ENCODE results near the gene FOXO1. TPM values are rescaled to one million over a fixed set of nuclear protein-coding genes. Genes with fewer than 3 reads are reported as not detected.
A peak's percentile ranks its signal among the peaks of the same experiment; 100 is the strongest.

The FOXO1 gene
- total RNA-seq, 1 donor from 2014 or later = 8.9 TPM

- Mint-ChIP-seq H3K27me3 (ENCODE audit: low read depth) (no peaks in the 10 kb centered on the region), H3K36me3 (ENCODE audit: low read depth) (no peaks in the 10 kb centered on the region), H3K4me3 (no peak overlapping the region), H3K9me3 (no peaks in the 10 kb centered on the region), H3K27ac (ENCODE audit: unreplicated experiment) (no peak overlapping the region), H3K4me1 (peaks cover 17% of the 10 kb centered on the region)
- no peak for TF ChIP-seq CTCF (conservative IDR thresholded peaks at IDR 0.05)
- DNase-seq (ENCODE audit: low read depth, low spot score) = no peak
These were observed 120.4 kb downstream of the FOXO1 start for GRCh38 chr13:40546047-40546446.

- no peaks in the 10 kb centered on the region for H3K9me3 Mint-ChIP-seq
- no peaks in the 10 kb centered on the region for H3K27me3 Mint-ChIP-seq (ENCODE audit: low read depth)
- no peak for TF ChIP-seq CTCF (conservative IDR thresholded peaks at IDR 0.05)
- H3K27ac Mint-ChIP-seq (ENCODE audit: unreplicated experiment) = no peak overlapping the region
- no peaks in the 10 kb centered on the region for H3K36me3 Mint-ChIP-seq (ENCODE audit: low read depth)
- peaks cover 15% of the 10 kb centered on the region for H3K4me1 Mint-ChIP-seq
- no peak for DNase-seq (ENCODE audit: low read depth, low spot score)
- H3K4me3 Mint-ChIP-seq = no peak overlapping the region
These were observed 126.0 kb downstream of the FOXO1 start for GRCh38 chr13:40540328-40541044.

- no peak for DNase-seq (ENCODE audit: low read depth, low spot score)
- peaks cover 15% of the 10 kb centered on the region for H3K4me1 Mint-ChIP-seq
- H3K4me3 Mint-ChIP-seq = no peak overlapping the region
- H3K27ac Mint-ChIP-seq (ENCODE audit: unreplicated experiment) = no peak overlapping the region
- no peak for TF ChIP-seq CTCF (conservative IDR thresholded peaks at IDR 0.05)
- H3K27me3 Mint-ChIP-seq (ENCODE audit: low read depth) = no peaks in the 10 kb centered on the region
- no peaks in the 10 kb centered on the region for H3K9me3 Mint-ChIP-seq
- H3K36me3 Mint-ChIP-seq (ENCODE audit: low read depth) = no peaks in the 10 kb centered on the region
These were observed 126.7 kb downstream of the FOXO1 start for GRCh38 chr13:40539576-40540327.

GRCh38 chr13:40537146-40537895 lies 129.1 kb downstream of the FOXO1 start:
- peaks cover 15% of the 10 kb centered on the region for H3K4me1 Mint-ChIP-seq
- TF ChIP-seq CTCF (conservative IDR thresholded peaks at IDR 0.05) = no peak
- H3K4me3 Mint-ChIP-seq = no peak overlapping the region
- no peaks in the 10 kb centered on the region for H3K27me3 Mint-ChIP-seq (ENCODE audit: low read depth)
- H3K36me3 Mint-ChIP-seq (ENCODE audit: low read depth) = no peaks in the 10 kb centered on the region
- H3K27ac Mint-ChIP-seq (ENCODE audit: unreplicated experiment) = peak overlapping the region; percentile 71
- DNase-seq (ENCODE audit: low read depth, low spot score) = no peak
- H3K9me3 Mint-ChIP-seq = no peaks in the 10 kb centered on the region

GRCh38 chr13:40536443-40537113 lies 129.9 kb downstream of the FOXO1 start:
- H3K36me3 Mint-ChIP-seq (ENCODE audit: low read depth) = no peaks in the 10 kb centered on the region
- H3K27ac Mint-ChIP-seq (ENCODE audit: unreplicated experiment) = no peak overlapping the region
- H3K4me3 Mint-ChIP-seq = no peak overlapping the region
- peaks cover under 1% of the 10 kb centered on the region for H3K9me3 Mint-ChIP-seq
- H3K27me3 Mint-ChIP-seq (ENCODE audit: low read depth) = no peaks in the 10 kb centered on the region
- TF ChIP-seq CTCF (conservative IDR thresholded peaks at IDR 0.05) = no peak
- no peak for DNase-seq (ENCODE audit: low read depth, low spot score)
- H3K4me1 Mint-ChIP-seq = peaks cover 15% of the 10 kb centered on the region

All from neural crest cell (in vitro differentiated cells).